Measurements from ENCODE around the gene GPR61.

Gene GPR61

DNA sequence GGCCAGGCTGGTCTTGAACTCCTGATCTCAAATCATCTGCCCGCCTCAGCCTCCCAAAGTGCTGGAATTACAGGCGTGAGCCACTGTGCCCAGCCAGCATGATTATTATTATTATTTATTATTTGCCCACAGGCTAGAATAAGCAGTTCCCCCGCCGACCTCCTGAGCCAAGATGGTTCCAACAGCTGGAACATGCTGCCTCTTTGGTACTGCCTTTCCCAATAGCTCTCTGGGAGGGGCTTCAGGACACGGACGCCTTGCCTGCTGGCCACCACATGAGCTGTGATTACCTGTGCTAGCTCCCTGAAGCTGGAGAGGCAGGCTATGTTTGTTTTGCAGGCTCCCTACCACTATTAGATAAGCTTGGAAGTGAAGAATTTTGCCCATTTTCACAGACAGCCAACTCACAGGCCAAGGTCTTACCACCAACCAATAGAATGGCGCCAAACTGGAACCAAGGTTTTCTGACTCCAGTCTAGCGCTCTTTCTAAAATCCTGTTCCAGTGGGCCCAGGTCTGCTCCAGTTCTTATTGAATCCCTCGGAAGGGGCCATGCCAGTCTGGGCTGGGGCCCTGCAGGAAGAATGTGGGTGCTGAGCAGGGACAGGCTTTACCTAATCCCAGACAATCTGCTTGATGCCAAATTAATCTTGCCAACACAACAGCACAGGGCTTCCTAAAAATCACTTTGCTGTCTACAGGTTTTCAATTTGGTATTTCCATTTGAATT is 2.1 kb upstream of the GPR61 start:
- DNase-seq, result no peak

DNA sequence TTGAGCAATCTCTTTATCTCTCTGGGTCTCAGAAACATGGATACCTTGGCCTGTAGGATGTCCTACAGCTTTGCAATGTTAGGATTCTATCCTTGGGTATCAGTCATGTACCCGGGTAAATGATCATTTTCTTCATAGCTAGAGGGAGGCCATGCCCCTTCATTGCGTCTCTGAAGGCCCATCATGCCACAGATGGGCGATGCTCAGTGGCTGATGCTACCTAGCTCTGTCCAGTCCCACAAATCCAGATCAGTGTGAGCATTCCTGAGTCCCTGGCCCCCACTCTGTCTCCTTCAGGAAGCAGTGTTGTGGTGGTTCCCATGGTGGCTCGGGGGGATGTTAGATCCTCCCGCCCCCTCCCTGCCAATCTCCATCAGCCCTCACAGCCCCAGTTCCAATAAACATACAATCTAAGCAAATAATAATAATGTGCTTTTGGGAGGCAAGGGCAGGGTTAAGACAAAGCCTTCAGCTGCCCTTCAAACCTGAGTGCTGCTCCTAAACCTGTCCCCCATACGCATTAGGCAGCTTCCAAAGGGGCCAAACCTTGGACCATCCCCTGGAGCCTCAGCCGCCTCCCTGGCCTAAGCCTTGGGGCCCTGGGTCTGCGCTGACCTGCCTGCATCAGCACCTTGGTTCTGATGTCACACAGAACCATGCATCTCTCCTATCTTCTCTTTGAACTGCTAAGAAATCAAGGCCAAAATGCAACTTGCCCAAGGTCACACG is 681 bp upstream of the GPR61 start:
- DNase-seq, result no peak

DNA sequence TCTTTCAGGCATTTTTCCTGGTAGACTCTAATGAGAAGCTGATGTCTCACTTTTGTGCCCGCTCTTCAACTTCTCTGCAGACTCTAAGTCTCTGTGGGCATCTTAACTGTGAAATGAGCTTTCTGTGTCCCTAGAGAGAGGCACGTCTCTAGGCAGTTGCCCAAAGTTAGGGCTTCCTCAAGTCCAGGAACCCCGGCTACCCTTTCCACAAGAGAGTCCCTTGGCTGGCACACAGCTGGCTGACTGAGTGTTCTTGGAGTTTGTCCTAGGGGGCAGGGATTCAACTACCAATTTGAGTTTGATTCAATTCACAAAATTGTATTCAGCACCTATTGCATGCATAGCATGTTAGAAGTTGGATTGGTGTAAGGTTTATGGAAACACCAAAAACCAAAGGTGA is 1.4 kb downstream of the GPR61 start:
- DNase-seq, result no peak

DNA sequence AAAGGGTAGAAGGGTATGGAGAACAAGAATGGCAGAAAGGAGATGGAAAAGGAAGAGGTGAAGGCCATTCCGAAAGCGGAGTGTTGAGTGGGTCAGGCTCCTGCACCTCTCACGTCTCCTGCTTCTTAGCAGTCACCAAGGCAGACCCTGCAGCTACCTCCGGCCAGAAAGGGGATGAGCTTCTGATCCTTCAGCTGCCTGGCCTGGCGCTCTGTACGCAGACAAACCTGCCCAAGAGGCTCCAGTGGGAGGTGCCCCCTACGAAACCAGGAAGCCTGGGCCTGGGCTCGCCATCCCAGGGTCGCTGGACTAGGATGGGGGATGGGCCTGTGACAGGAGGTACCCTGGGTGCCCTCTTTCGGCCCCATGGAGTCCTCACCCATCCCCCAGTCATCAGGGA is 3.0 kb downstream of the GPR61 start:
- DNase-seq, result no peak

DNA sequence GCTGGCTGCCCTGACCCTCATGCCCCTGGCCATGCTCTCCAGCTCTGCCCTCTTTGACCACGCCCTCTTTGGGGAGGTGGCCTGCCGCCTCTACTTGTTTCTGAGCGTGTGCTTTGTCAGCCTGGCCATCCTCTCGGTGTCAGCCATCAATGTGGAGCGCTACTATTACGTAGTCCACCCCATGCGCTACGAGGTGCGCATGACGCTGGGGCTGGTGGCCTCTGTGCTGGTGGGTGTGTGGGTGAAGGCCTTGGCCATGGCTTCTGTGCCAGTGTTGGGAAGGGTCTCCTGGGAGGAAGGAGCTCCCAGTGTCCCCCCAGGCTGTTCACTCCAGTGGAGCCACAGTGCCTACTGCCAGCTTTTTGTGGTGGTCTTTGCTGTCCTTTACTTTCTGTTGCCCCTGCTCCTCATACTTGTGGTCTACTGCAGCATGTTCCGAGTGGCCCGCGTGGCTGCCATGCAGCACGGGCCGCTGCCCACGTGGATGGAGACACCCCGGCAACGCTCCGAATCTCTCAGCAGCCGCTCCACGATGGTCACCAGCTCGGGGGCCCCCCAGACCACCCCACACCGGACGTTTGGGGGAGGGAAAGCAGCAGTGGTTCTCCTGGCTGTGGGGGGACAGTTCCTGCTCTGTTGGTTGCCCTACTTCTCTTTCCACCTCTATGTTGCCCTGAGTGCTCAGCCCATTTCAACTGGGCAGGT is 3.8 kb downstream of the GPR61 start:
- DNase-seq, result no peak

DNA sequence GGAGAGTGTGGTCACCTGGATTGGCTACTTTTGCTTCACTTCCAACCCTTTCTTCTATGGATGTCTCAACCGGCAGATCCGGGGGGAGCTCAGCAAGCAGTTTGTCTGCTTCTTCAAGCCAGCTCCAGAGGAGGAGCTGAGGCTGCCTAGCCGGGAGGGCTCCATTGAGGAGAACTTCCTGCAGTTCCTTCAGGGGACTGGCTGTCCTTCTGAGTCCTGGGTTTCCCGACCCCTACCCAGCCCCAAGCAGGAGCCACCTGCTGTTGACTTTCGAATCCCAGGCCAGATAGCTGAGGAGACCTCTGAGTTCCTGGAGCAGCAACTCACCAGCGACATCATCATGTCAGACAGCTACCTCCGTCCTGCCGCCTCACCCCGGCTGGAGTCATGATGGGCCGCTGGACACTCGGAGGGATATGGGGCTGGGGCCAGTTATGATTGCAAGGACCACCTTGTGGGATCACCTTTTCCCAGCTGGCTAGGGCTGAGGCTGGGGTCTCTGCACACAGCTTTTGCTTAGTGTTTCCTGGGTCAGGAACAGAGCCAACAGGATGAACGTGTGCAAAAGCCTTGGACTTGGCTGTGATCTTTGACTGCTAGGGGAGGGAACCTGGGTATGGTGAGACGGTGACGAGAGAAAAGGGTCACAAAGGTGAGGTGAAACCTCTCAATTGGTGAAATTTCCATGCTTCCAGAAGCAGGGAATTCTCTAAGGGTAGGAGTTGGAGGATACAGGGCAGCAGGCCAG is 4.5 kb downstream of the GPR61 start:
- DNase-seq, result no peak

DNA sequence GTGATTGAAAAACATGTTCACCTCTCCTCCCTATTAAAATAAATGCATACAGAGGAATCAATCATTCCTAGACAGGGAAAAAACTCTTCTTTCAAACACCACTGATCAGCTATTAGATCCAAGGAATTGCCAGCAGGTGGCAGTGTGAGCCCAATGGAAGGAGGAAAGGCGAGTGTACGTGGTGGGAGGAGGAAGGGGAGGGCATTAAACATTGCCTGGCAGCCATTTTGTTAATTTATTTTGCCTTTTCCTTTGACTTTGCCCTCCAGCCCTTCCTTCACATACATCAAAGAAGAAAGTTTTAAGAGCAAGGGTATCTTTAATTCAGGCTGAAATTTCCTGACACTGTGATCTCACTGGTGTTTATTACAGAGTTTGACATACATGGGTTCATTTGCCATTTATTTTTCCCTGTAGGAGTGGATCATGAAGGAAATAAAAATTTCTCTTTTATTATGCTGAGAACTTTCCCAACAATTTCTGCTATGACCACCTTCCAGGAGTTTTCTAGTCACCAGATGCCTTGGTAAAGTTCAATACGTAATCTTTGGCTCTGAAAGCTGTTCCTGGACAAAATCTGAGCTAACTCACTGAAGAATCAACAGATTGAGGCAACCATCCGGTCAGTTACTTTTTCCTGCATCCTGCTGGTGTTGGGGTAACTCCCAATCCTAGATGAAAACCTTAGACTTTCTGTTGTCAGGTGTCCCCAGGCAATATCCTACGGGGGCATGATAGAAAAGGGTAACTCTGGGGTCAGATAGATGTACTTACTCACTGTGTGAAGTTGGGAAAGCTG is 6.8 kb downstream of the GPR61 start:
- peak; percentile 76 for DNase-seq

DNA sequence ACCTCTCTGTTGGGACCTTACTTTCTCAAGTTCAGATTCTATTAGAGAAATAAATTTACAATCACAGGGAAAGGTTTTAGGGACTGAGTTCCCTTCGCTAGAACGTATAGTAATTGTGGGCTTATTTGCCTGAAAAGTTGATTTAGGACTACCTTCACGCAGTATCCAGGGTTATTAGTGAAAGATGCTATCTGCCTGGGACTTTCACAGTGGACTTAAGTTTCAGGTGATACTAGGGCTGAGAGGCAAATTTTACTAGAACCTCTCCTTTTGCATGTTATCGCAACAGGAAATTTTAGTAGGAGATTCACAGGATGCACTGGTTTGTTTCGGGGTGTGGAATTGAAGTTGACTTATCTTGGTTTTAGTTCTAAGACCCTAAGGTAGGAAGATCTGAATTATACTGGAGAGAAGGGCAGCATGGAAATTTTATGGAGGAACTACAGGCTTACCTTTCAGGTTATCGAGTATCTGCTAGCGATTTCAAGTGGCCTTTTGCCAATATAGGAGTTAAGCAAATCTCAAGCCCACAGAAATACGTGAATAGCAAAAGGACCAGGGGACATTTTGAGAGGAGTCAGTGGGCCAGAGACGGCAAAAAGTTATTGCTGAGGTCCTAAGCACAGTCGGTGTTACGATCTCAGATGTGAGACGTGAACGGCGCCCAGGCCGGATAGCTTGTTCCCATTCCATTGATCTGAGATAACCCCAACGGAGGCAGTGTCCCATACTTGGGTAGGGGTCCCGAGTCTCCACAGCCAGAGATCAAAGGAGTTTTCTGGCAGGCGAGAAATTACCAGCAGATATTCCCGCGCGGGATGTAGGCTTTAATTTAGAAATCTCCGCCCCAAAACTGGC is 8.0 kb downstream of the GPR61 start:
- no peak for DNase-seq

DNA sequence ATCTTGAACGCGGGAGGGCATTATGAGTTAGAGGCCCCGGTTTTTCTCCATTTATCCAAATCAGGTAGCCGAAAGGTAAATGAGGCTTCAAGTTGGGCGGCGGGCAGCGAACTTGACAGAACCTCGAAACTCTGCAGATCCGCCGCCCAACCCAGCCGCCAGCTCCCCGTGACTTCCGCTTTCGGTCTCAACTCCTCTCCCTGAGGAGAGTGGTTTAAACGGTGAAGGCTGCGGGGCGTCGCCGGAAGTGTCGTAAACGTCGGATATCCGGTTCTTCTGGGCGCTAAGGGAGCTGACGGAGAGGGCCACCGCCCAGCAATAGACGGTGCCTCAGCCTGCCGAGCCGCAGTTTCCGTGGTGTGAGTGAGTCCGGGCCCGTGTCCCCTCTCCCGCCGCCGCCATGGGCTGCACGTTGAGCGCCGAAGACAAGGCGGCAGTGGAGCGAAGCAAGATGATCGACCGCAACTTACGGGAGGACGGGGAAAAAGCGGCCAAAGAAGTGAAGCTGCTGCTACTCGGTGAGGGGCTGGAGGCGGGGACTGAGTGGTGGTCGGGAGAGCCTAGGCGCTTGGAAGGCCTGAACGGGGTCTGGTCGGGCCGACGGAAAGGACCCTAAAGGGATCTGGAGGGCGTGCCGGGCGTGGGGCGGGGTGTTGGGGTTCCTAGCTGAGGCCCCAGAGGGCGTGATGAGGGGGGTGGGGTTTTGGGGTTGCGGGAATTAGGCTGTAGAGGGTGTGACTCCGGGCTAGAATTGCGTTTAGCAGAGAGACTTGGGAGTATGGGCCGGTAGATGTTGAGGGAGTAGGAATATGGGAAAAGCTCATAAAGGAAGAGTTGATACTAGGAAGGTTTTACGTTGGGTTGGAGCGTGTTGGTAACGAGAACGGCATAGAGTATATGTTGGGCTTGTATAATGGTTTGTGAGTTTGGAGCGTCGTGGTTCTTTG is 8.9 kb downstream of the GPR61 start, which contains the start of gene GNAI3:
Gene GNAI3, plus strand, starts transcription at position 295 of the 947 bp plus-strand sequence. Its CDS starts 106 bp downstream, at position 401.
- DNase-seq, result peak; percentile 85

DNA sequence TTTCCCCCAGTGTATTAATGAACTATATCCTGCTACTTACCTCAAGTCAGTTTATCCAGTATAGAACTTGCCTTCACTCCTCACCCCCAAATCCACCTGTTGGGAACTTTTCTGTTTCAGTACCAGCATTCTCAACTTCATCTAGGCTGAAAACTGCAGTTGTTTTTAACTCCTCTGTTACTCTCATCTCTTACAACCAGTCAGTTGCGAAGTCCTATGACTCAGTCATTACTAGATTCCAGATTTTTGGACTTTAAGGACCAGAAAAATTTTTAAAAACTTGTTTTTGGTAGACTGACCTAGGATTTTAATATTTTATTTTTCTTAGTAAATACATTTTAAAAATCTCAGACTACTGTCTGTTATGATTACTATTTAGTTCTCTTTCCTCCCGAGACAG is 16.9 kb downstream of the GPR61 start:
- no peak for DNase-seq

DNA sequence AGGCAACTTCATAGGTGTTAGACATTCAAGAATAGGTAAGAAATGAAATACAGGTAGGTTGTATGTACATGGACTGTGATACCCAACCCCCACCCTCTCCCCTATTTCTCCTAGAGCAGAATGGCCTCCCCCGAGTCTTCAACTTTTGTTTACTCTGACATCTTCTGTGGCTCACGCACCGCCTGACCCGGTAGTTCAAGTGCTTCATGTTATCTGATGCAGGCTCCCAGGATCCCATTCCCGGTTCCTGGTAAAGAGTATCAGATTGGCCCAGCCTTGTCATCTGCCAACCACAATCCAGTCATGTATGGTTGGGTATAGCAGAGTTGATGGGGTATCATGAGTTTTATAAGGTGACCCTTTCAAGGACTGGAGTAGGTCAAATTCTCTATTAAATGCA is 17.8 kb downstream of the GPR61 start:
- DNase-seq, result no peak

DNA sequence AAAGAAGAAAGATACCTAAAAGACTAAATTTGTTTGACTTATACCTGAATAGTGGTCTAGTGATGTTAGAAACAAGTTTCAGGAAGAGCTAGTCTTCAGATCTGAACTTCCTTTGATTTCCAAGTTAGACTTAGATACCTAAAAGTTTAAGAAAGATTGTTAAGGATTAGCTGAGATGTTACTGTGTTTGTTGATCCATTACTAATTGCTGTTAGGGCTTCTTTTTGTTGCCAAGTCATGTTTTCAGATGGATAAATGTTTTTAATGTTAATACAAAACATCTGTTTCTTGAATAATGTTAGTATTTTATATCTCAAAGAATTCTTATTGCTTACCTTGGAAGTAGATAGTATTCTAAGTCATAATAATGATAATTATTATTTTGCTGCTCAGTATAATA is 20.3 kb downstream of the GPR61 start:
- no peak for DNase-seq

DNA sequence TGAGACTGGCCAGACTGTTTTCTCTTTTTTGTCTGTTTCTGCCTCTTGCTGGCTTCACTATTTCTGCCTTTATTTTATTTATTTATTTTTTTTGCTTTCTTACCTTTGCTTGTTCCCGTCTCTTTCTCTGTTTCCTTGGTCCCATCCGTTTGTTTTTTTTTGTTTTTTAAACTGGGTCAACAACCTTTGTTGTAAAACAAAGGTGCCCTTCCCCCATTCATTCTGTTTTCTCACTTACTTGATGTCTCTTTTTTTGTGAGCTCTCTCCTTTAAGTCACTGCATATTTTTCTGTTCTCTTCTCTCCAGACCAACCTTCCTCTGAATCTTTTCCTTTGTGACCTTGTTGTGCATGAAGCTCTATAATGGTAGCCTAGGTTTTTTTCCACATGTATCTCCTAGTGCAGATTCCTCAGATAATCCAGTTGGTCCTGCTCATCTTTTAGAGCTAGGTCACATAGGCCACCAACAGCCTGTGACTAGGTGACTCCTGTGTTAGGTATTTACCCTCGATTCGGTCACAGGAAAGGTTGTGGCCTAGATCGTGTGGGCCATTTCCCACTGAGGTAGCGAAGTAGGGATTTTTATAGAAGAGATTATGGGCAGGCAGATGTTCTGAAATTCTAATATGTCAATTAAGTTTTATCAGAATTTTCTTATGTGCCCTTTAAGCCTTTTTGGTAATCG is 24.7 kb downstream of the GPR61 start:
- no peak for DNase-seq

DNA sequence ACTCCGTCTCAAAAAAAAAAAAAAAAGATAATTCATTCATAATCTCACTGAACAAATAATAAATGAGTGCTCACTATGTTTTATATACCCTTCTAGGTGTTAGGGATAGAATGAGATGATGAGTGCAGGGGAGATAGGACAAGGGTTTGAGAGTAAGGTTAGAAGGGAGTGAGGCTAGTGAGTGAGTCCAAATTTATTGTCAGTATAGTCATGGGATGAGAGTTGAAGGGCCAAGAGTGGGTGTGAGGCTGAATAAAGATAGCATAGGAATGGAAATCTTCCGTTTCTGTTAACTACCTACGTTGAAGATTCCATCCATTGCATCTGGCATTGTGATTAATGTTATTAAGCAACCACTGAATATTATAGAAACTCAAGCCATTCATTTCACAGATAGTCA is 25.6 kb downstream of the GPR61 start:
- no peak for DNase-seq

DNA sequence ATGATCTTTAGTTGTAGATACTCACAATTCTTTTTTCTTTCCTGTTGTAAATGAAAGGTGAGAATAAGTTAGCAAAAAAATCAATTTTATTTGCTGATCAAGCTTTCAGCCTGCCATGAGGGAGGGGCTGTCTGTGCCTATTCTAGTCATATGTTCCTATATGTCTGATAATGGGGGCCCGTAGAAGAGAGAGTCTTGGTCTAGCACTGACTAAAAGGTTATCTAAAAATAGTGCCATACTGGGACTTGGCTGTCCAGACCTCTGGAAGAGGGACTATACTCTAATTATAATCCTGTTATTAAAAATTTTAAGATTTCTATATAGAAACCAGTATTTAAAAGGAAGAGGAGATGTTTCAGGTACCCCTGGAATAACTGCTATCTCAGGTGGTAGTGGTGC is 27.3 kb downstream of the GPR61 start:
- no peak for DNase-seq

DNA sequence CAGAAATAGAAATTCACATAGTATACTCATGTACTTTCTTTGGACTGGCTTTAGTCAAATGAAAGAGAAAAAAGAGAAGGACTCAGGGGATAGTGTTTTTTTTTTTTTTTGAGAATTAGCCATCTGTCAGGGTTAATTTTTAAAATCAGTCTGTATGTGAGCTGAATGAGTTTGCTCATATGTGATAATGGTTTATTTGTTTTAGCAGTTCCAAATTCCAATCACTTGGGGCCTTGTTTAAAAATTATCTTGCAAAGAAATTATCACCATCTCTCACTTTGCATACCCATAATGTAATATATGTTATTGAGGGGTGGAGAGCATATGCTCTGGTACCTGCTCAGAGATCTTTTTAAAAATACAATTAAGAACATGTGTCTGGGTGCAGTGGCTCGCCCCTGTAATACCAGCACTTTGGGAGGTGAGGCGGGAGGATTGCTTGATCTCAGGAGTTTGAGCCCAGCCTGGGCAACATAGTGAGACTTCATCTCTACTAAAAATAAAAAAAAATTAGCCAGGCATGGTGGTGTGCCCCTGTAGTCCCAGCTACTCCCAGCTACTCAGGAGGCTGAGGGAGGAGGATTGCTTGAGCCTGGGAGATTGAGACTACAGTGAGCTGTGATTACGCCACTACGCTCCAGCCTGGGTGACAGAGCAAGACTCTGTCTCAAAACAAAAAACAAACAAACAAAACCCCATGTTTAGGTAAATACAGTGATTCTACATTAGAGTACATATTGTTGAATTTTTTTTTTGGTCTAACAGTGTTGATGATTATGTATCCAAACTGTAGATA is 28.4 kb downstream of the GPR61 start:
- DNase-seq, result no peak

DNA sequence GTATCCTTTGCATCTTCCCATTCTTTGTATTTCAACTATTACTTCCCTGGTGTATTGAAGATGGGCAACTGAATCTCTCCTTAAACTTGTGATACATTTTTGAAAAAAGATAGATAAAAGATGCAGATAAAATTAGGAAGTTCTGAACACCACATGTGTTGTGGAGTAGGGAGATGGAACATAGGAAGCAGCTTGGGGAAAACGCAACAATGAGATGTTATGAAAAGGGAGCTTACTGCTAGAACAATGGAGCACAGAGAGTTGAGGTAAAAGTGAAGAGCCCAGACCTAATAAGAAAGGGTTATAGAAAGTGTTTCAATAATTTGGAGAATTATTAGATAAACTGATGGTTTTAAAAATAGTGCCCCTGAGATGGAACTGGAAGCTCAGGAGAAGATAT is 29.7 kb downstream of the GPR61 start:
- no peak for DNase-seq

DNA sequence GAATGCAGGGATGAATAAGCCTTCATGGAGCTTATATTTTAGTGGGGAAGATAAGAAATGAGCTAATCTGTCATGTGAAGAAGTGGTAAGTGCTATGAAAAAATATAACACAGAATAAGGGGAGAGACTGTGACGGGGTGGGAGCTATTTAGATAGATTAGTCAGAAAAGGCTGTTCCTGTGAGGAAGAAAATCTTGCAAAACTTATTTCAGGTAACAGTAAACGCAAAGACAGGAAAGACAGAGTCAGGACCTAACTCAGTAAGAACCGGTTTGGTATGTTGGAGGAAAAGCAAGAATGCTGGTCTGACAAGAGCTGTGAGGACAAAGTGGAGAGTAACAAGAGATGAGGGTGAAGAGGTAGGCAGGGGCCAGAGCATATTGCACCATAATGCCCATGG is 30.7 kb downstream of the GPR61 start:
- no peak for DNase-seq

DNA sequence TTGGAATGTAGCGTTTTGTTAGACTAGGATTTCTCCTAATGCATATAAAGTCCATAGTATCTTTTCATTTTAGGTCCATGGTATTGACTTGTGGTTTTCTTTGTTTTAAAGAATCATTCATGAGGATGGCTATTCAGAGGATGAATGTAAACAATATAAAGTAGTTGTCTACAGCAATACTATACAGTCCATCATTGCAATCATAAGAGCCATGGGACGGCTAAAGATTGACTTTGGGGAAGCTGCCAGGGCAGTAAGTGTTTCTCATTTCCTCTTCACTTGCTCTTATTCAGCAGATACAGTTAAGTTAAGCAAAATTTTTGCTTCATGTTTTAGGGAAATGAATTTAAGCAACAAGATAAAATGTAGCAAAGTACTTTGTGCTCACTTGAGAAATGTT is 34.1 kb downstream of the GPR61 start:
- DNase-seq, result no peak
